GM21737 (cell line): ENCODE measurements around the gene MSGN1.
A peak's percentile ranks its signal among the peaks of the same experiment; 100 is the strongest.

Experiments
- ATAC-seq: cut with Tn5 transposase; IDR thresholded peaks from one replicate; pipeline ENCODE4 v1.9.1; 2021; ENCODE audit warnings: mild to moderate bottlenecking, moderate library complexity; ENCODE audit not compliant: unreplicated experiment

Gene MSGN1

DNA sequence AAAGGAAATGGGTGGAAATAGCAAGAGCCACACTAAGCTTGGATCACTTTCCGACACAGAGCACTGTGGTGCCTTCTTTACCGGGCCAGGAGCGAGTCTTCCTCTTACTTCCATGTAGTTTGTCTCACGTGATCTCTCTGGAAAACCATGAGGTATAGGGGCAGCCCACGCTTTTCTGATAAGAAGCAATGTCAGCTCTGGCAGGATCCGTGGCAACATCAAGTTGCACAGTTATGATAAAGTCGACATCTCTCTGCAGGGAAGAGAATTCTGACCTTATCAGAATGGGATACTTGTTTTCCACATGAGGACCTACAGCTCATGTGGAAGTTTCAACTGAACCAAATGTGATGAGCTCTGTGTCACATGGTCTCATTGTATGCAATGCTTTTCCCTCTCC is 29.5 kb downstream of the MSGN1 start:
- ATAC-seq, result no peak

GRCh38 chr2:17846676-17847075 is 30.4 kb downstream of the MSGN1 start:
- no peak for ATAC-seq

- ATAC-seq, result no peak
Measured at GRCh38 chr2:17847236-17847635, 31.0 kb downstream of the MSGN1 start.

- no peak for ATAC-seq
Measured at GRCh38 chr2:17849275-17849674, 33.0 kb downstream of the MSGN1 start.

DNA sequence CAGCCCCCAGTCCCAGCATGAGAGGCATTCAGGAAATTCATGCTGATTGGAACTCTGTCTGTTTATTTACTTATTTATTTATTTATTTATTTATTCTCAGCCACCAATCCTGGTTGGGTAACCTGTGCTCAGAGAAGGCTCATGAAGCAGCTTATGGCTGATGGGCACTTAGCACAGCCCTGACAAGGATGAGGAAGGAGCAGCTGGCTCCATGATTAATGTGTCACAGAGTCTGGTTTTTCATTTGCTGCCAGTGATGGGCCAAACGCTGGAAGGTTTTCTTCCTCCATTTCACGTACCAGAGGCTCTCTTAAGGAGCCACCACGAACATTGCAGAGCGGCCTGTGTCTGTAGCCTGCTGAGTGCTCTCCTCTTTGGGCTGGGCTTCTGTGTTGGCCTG is 33.9 kb downstream of the MSGN1 start:
- no peak for ATAC-seq

- ATAC-seq, result peak; percentile 69
Measured at GRCh38 chr2:17851731-17852585, 35.7 kb downstream of the MSGN1 start.

- no peak for ATAC-seq
Measured at GRCh38 chr2:17853799-17854198, 37.5 kb downstream of the MSGN1 start.

GRCh38 chr2:17857021-17857420 is 40.8 kb downstream of the MSGN1 start:
- ATAC-seq, result no peak

DNA sequence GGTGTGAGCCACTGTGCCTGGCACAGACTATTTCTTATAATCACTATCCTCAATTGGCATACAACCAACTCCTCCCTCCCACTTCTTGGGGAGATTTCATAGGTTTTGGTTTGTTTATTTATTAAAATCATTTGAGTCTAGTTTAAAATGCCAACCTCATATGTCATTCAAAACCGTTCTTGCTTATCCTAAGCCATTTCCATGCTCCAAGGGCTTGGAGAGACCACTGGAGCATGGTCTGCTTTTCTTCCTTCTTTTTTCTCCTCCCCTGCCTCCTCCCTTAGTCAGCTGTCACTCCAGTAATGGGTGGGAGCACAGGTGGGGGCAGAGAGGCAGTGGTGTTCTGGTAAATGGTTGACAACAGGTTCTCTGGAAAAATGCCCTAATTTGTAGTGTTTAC is 41.8 kb downstream of the MSGN1 start:
- no peak for ATAC-seq

- no peak for ATAC-seq
Measured at GRCh38 chr2:17863539-17863938, 47.3 kb downstream of the MSGN1 start.

DNA sequence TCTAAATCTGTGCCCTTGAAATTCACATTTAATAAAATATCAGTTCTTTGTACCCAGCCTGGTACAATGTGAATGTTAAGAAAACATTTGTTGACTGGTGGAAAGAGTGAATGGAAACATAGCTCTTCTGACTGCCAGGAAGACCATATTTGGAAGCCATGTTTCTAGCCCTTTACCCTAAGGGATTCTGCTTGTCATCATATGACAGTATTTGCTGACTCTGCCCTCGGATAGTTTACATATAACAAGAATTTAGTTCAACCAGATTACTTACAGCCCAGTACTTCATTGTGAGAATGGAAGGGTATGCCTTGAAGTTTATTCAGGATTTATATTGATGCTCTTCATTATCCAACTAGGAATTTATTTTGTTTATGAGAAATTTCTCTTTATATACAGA is 48.4 kb downstream of the MSGN1 start:
- ATAC-seq, result no peak

DNA sequence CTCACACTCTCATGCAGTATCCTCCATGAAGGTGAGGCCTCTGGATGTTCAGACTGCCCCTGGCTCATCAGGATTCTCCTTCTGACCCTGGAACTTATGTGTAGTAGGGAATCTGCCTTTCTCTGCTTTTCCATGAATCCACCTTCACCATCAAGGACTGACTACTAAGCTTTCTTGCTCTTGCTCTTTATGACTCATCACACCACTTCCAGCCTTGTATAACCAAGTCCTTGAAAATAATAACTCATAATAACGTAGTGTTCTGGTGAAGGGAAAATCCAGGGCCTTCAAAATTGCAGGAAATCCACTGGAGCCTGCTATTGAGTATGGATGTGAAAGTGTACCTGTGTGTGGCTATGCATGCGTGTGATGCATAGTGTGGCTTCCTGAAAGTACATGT is 50.9 kb downstream of the MSGN1 start:
- ATAC-seq, result no peak
